Measurements from ENCODE around the gene NCAPG.

GRCh38 chr4:17761062-17761461 lies 49.7 kb upstream of the NCAPG start:
- no peak for TF ChIP-seq CTCF (IDR thresholded peaks at IDR 0.05 in 8 of 11, conservative IDR thresholded peaks at IDR 0.05 in 3 of 11)
- TF ChIP-seq POLR2AphosphoS5 (IDR thresholded peaks at IDR 0.05): no peak

Measured in spleen (tissue), 7 donors.